ENCODE data around the gene WDSUB1. TPM values are rescaled to one million over a fixed set of nuclear protein-coding genes. Genes with fewer than 3 reads are reported as not detected.
A peak's percentile ranks its signal among the peaks of the same experiment; 100 is the strongest.

The WDSUB1 gene
- total and polyA plus RNA-seq, 9 of the 15 experiments (the other 6 are each of a cell fraction or from before 2014, with no cell fraction given), result 5.2 to 13.7 (median 9.4) TPM

DNA sequence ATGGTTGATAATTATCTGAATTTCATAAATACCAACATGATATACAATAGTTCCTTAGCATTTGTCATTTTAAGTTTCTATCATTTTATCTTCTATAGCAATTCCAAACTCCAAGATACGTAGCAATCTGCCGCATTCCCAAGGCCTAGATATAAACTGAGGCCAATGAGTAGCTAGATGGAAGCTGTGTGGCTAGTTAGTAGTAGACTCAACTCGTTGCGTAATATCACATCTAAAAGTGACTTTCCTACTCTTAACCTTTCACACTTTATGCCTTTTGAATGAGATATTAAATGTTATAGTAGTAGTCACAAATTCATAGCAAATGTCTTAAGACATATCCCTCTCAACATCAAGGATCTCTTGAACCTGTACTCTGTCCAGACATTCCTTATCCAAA, 33.6 kb downstream of the WDSUB1 start:
- Histone ChIP-seq H3K4me3 (no peak overlapping the region), H3K9ac (ENCODE audit: insufficient read depth in 1 of 2, low read depth in 2 of 2, low read length in 2 of 2) (no peak overlapping the region), H4K20me1 (replicated peaks; ENCODE audit: control insufficient read depth, insufficient read depth, low read length) (no peaks in the 10 kb centered on the region), H2AFZ (ENCODE audit: low read depth, low read length) (no peak overlapping the region), H3K9me1 (ENCODE audit: control insufficient read depth, insufficient read depth, low read length) (no peaks in the 10 kb centered on the region), H3K4me2 (ENCODE audit: insufficient read depth, low read length) (no peak overlapping the region), H3K36me3 (ENCODE audit: control insufficient read depth, insufficient read depth, low read length) (peaks cover 10% of the 10 kb centered on the region; the same call in 1 of the 3 replicates), H3K27me3 (ENCODE audit: control insufficient read depth in 2 of 2, insufficient read depth in 2 of 2, low read length in 2 of 2) (no peaks in the 10 kb centered on the region), H3K4me1 (replicated peaks in 1 of 2; ENCODE audit: control insufficient read depth in 2 of 2, insufficient read depth in 2 of 2, low read length in 2 of 2) (no peaks in the 10 kb centered on the region), H3K79me2 (ENCODE audit: control insufficient read depth, insufficient read depth, low read length) (no peaks in the 10 kb centered on the region), H3K9me3 (replicated peaks; ENCODE audit: control insufficient read depth, insufficient read depth, low read depth, low read length) (no peaks in the 10 kb centered on the region), H3K27ac (ENCODE audit: extremely low read depth, low read depth, low read length) (no peak overlapping the region)
- CTCF ChIA-PET (ENCODE audit: low intra/inter-chr PET ratio), result no interaction called here
- TF ChIP-seq FOXA3 (CRISPR knock-in tag; conservative IDR thresholded peaks at IDR 0.05 in 1 of 2, IDR thresholded peaks at IDR 0.05 in 1 of 2) (no peak), CEBPG (CRISPR knock-in tag; IDR thresholded peaks at IDR 0.05) (no peak), CEBPG (tag; conservative IDR thresholded peaks at IDR 0.05 in 1 of 2, IDR thresholded peaks at IDR 0.05 in 1 of 2) (peak; percentile 46 to 86), CEBPB (tag; IDR thresholded peaks at IDR 0.05) (peak; percentile 93)
- BruUV-seq (replicated peaks), result no TSS peak
- WGBS (ENCODE audit: insufficient coverage, low coverage, missing lambda C conversion rate), result 92% methylated on average over 4 of the region's 4 CpGs
- no peak for ATAC-seq
- POLR2A ChIA-PET, result interaction anchor here (1.4 kb wide), 1 partner anchor 28 kb away, joined by 3 read pairs; no protein-coding TSS in a partner anchor
- in situ Hi-C loops (cut with MboI), result no loop called here
- no peak for FAIRE-seq
- DNase-seq (ENCODE audit: extremely low read depth in 1 of 4, low spot score in 3 of 4), result no peak
- intact Hi-C loops (cut with micrococcal nuclease), result no loop called here

Measured in K562 (cell line).